Measurements from ENCODE around the gene PRKCSH. TPM values are rescaled to one million over a fixed set of nuclear protein-coding genes. Genes with fewer than 3 reads are reported as not detected.

The PRKCSH gene
- total and polyA plus RNA-seq, 10 of the 15 experiments (the other 5 are each of a cell fraction or from before 2014, with no cell fraction given): 1.1 to 280 (median 44.1) TPM

DNA sequence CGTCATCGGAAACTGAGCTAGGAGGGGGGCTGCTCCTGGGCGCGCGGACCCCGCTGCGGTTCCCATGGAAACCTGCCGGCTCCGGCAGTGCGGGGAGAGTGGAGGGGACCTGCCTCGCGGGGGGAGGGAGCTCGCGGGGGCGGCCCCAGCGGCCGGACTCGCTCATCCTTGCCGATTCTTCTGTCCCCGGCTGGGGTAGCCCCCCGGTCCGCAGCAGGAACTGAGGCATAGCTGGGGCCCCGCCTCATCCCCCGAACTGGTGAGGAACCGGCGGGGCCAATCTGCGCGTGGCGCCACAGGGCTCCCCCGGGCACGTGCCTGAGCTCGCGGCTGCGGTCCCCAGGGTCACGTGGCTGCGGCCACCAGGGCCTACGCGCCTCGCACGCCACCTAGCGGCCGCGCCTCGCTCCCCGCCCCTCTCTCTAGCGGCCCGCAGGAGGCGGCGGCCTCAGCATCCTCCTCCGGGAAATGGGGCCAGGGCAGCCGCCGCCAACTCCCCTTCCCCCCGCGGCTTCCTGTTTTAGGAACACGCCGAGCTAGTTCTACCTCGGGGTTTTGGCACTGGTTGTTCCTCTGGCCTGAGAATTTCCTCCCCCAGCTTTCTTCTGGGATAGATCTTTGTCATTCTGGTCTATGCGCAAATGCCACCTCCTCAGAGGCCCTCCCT lies 47.1 kb downstream of the PRKCSH start (continued):
- TF ChIP-seq, protein P1, sequence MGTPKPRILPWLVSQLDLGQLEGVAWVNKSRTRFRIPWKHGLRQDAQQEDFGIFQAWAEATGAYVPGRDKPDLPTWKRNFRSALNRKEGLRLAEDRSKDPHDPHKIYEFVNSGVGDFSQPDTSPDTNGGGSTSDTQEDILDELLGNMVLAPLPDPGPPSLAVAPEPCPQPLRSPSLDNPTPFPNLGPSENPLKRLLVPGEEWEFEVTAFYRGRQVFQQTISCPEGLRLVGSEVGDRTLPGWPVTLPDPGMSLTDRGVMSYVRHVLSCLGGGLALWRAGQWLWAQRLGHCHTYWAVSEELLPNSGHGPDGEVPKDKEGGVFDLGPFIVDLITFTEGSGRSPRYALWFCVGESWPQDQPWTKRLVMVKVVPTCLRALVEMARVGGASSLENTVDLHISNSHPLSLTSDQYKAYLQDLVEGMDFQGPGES (IDR thresholded peaks at IDR 0.05): peak; percentile 16; the same call in 1 of the 2 replicates

DNA sequence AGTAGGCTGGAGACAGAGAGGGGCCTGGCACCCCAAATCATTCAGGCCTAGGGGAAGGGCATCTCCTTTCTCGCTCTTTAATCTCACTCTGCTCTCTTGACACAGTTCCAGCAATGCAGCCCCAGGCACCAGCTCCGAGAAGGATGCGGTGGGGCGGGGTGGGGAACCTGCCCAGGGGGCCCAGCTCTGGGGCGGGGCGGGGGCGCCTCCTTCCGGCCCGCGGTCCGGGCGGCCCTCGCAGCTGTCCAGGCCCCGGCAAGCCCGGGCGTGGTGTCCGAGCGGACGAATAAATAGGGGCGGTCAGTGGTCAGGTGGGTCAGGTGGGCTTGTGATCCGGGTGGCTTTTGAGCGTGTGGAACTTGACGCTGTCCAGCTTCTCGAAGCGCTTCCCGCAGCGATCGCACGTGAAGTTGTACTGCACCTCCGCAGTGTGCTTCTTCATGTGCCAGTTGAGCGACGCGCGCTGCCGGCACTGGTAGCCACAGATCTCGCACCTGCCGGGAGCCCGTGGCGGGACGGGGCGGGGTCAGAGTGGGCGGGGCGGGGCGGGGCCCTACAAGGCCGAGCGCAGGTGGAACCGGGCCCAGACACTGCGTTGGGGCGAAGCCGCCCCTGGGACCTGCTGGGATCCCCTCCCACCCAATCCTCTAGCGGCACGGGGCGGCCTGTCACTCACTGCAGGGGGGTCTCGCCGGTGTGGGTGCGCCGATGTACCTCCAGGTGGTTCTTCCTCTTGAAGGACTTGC lies 48.1 kb downstream of the PRKCSH start:
- peak overlapping the region; percentile 87 for H3K4me2 ChIP-seq (ENCODE audit: control insufficient read depth, insufficient read depth)
- 89% methylated on average over 37 of the region's 57 CpGs for WGBS (ENCODE audit: insufficient coverage, insufficient replicate concordance, low lambda C conversion rate, missing lambda C conversion rate)
- in situ Hi-C loops (cut with MboI): no loop called here
- H3K4me3 ChIP-seq: no peak overlapping the region
- H3K9me3 ChIP-seq (replicated peaks; ENCODE audit: control insufficient read depth, insufficient read depth, low read length): no peaks in the 10 kb centered on the region; the same call in 2 of the 3 replicates
- H3K27ac ChIP-seq (ENCODE audit: control insufficient read depth, insufficient read depth): no peak overlapping the region
- peaks cover 19% of the 10 kb centered on the region for H3K4me1 ChIP-seq (ENCODE audit: control insufficient read depth, insufficient read depth, low read length)
- POLR2A ChIA-PET: interaction anchor here (0.8 to 1.8 kb wide), 5 partner anchors 31 to 108 kb away, joined by 3 to 12 read pairs (median 7); partner anchors contain the start of genes ECSIT and SWSAP1
- no peaks in the 10 kb centered on the region for H3K79me2 ChIP-seq (ENCODE audit: control insufficient read depth, insufficient read depth, low read length)
- FAIRE-seq (no peak), ATAC-seq (no peak), DNase-seq (ENCODE audit: low read depth, low spot score) (no peak)
- H3K9ac ChIP-seq (ENCODE audit: control insufficient read depth, insufficient read depth, low read length): no peak overlapping the region
- BruUV-seq (replicated peaks): no TSS peak
- SMC1A ChIA-PET (ENCODE audit: uncharacterized antibody, unreplicated experiment): interaction anchor here (0.9 to 2.4 kb wide), 13 partner anchors 23 to 448 kb away, joined by 3 to 30 read pairs (median 5); partner anchors contain the start of genes CCDC159, SWSAP1, TMEM205 and TSPAN16
- no peak overlapping the region for H2AFZ ChIP-seq (ENCODE audit: control insufficient read depth, low read depth, low read length)
- RAD21 ChIA-PET (ENCODE audit: unreplicated experiment): interaction anchor here (1.1 to 2.2 kb wide), 8 partner anchors 13 to 197 kb away, joined by 3 to 43 read pairs (median 9); partner anchors contain the start of genes SWSAP1 and TSPAN16
- no peaks in the 10 kb centered on the region for H4K20me1 ChIP-seq (ENCODE audit: control insufficient read depth, insufficient read depth)
- intact Hi-C loops (cut with micrococcal nuclease; ENCODE audit: unreplicated experiment): loop anchor here (2.0 kb wide), 2 partner anchors 103 to 191 kb away; no protein-coding TSS in a partner anchor
- no peaks in the 10 kb centered on the region for H3K36me3 ChIP-seq (ENCODE audit: control insufficient read depth in 2 of 2, insufficient read depth in 2 of 2, low read length in 1 of 2)
- H3K27me3 ChIP-seq (replicated peaks in 1 of 2; ENCODE audit: control insufficient read depth in 2 of 2, insufficient read depth in 2 of 2, low read length in 1 of 2): peaks cover 8 to 10% of the 10 kb centered on the region in 2 experiments
- TF ChIP-seq MEF2A (IDR thresholded peaks at IDR 0.05; ENCODE audit: insufficient read depth, low read depth, low read length) (no peak), CREM (IDR thresholded peaks at IDR 0.05; ENCODE audit: low read depth) (no peak)
- TF ChIP-seq, protein P2, sequence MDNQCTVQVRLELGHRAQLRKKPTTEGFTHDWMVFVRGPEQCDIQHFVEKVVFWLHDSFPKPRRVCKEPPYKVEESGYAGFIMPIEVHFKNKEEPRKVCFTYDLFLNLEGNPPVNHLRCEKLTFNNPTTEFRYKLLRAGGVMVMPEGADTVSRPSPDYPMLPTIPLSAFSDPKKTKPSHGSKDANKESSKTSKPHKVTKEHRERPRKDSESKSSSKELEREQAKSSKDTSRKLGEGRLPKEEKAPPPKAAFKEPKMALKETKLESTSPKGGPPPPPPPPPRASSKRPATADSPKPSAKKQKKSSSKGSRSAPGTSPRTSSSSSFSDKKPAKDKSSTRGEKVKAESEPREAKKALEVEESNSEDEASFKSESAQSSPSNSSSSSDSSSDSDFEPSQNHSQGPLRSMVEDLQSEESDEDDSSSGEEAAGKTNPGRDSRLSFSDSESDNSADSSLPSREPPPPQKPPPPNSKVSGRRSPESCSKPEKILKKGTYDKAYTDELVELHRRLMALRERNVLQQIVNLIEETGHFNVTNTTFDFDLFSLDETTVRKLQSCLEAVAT (IDR thresholded peaks at IDR 0.05): no peak
- CTCF ChIA-PET: interaction anchor here (0.6 to 3.3 kb wide), 22 partner anchors 13 to 541 kb away, joined by 3 to 76 read pairs (median 6); partner anchors contain the start of genes CCDC159, ODAD3, PRKCSH and SWSAP1

All from GM12878 (cell line).